Right cardiac atrium (tissue), 5 donors: ENCODE results near the gene SIK2. TPM values are rescaled to one million over a fixed set of nuclear protein-coding genes. Genes with fewer than 3 reads are reported as not detected.

ENCODE experiments used
- ATAC-seq, 2 donors: fragments of 200-7000 bp; cut with Tn5 transposase; one replicate each; pipeline versions ENCODE4 v1.8.0 to v1.9.1; 2020; ENCODE audit warnings: moderate library complexity in 2 of 2, mild to moderate bottlenecking in 1 of 2
- DNase-seq, 3 donors: peaks; one replicate each; pipeline ENCODE4 v3.0.0-alpha.2; 2020
- H3K27ac ChIP-seq: one replicate; pipeline ENCODE4 v1.5.1; 2013; ENCODE audit warnings: mild to moderate bottlenecking, low read length, control low read depth, moderate library complexity
- H3K27me3 ChIP-seq: one replicate; pipeline ENCODE4 v1.6.1; 2013; ENCODE audit not compliant: control insufficient read depth, insufficient read depth
- H3K4me1 ChIP-seq: one replicate; pipeline ENCODE4 v1.6.1; 2013; ENCODE audit warnings: low read length; ENCODE audit not compliant: control insufficient read depth, insufficient read depth
- H3K4me3 ChIP-seq: one replicate; pipeline ENCODE4 v1.5.1; 2013; ENCODE audit warnings: low read length, control low read depth
- H3K9me3 ChIP-seq: one replicate; pipeline ENCODE4 v1.6.1; 2013; ENCODE audit warnings: low read length; ENCODE audit not compliant: control insufficient read depth
- WGBS: extraction: QIAGEN DNeasy Blood & Tissue Kit; methylation state at CpG from one replicate; pipeline ENCODE4 v1.1.7; 2013; 5-methylcytosine and 5-hydroxymethylcytosine counted together
- intact Hi-C, 4 donors: fragments of 100-400 bp; cut with DNase I; formaldehyde crosslinking; loops; one replicate each; pipeline versions ENCODE4 v1.11.0 to v1.14.0; 2022 to 2023
- polyA plus RNA-seq: library from polyadenylated mRNA; stranded (reverse); fragments of 200-250 nt; gene quantifications from one replicate; pipeline ENCODE4 v1.2.3, GENCODE V29; 2013
- total RNA-seq, 4 donors: library from RNA; stranded (reverse); fragmentation: NEBNext Ultra II Directional; extraction: Animal tissue kit (Norgen Biotek cat#: 25700); gene quantifications; one replicate each; pipeline ENCODE4 v1.2.1, GENCODE V29; 2021
- donor health status: healthy with polysubstance abuse.
- donor health status: DM: no; HTN: yes; CAD: no.
- donor health status: DM: no; HTN: no; CAD: no.
- donor health status: DM: no; HTN: yes; CAD: no; lungs with severe emphysema.
- donor health status: DM: yes; HTN: yes; CAD: no.

SIK2 gene
- total and polyA plus RNA-seq, 5 donors, result 7.4 to 51.7 (median 21.5) TPM

DNA sequence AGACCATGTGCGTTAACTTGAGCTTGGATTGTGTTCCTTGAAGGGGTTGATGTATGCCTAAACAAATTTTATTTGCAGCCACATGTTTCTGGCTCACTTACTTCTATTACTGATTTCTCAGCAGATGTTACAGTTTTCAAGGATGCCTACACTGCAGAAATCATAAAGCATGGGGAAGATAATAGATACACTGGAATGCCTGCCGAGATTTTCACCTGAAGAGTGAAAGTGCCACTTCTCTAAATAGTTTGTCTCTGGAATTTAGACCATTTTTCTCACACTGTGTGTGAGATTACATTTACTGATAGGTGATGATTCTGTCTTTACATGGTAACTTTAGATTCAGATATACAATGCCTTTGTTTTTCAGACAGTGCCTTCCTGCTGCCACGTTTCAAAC lies 81.6 kb downstream of the SIK2 start:
- 75% methylated on average over 3 of the region's 3 CpGs for WGBS
- no peaks in the 10 kb centered on the region for H3K9me3 ChIP-seq
- H3K27me3 ChIP-seq, result no peaks in the 10 kb centered on the region
- DNase-seq (no peak), ATAC-seq (no peak)
- H3K4me1 ChIP-seq, result no peaks in the 10 kb centered on the region
- no peak overlapping the region for H3K27ac ChIP-seq
- no peak overlapping the region for H3K4me3 ChIP-seq
- intact Hi-C loops, result no loop called here

GRCh38 chr11:111684251-111684650 lies 82.0 kb downstream of the SIK2 start:
- H3K27me3 ChIP-seq, result no peaks in the 10 kb centered on the region
- DNase-seq, result no peak
- intact Hi-C loops, result no loop called here
- H3K4me3 ChIP-seq, result no peak overlapping the region
- ATAC-seq, result no peak
- 85% methylated on average over 2 of the region's 2 CpGs for WGBS
- no peak overlapping the region for H3K27ac ChIP-seq
- H3K9me3 ChIP-seq, result no peaks in the 10 kb centered on the region
- H3K4me1 ChIP-seq, result no peaks in the 10 kb centered on the region

DNA sequence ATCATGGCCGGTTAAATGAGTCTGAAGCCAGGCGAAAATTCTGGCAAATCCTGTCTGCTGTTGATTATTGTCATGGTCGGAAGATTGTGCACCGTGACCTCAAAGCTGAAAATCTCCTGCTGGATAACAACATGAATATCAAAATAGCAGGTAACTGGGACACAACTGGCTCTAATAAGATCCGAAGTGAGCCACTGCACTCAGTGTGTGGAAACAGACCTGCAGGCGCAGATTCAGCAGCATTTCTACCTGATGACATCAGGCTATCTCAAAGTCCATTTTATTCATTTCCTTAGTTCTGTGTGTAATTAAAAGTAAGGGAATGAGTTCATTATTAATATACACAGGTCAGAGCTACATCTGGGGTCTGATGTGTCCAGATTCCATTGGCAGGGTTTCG lies 85.8 kb downstream of the SIK2 start:
- Histone ChIP-seq H3K27me3 (no peaks in the 10 kb centered on the region), H3K27ac (no peak overlapping the region), H3K4me3 (no peak overlapping the region), H3K9me3 (no peaks in the 10 kb centered on the region), H3K4me1 (peaks cover 1% of the 10 kb centered on the region)
- ATAC-seq (no peak), DNase-seq (no peak)
- intact Hi-C loops, result no loop called here
- WGBS, result 91% methylated on average over 7 of the region's 7 CpGs

GRCh38 chr11:111691176-111691575 lies 88.9 kb downstream of the SIK2 start:
- DNase-seq (no peak), ATAC-seq (no peak)
- Histone ChIP-seq H3K9me3 (no peaks in the 10 kb centered on the region), H3K27ac (no peak overlapping the region), H3K4me1 (peaks cover 3% of the 10 kb centered on the region), H3K27me3 (no peaks in the 10 kb centered on the region), H3K4me3 (no peak overlapping the region)
- intact Hi-C loops, result loop anchor here in 1 of 4 donors (10.0 kb wide), 1 partner anchor 86 kb away; the partner anchor contains the start of gene SIK2
- 95% methylated on average over 2 of the region's 2 CpGs for WGBS

DNA sequence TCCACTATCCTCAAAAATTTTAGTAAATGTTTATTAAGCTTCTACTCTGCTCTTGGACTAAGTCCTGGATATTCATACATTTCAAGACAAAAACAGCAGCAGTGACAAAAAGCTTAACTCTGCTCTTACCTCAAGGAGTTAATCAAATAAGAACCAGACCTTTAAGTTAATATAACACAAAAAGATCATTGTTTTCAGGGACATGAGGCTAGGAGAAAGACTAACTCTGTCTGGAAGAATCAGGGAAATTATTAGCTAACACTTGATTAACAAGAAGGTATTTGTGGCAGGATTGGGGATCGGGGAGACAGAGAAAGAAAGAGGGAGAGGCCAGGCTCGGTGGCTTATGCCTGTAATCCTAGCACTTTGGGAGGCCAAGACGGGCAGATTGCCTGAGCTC lies 89.5 kb downstream of the SIK2 start:
- no peak overlapping the region for H3K27ac ChIP-seq
- 85% methylated on average over 3 of the region's 3 CpGs for WGBS
- intact Hi-C loops, result loop anchor here in 1 of 4 donors (10.0 kb wide), 1 partner anchor 87 kb away; the partner anchor contains the start of gene SIK2

DNA sequence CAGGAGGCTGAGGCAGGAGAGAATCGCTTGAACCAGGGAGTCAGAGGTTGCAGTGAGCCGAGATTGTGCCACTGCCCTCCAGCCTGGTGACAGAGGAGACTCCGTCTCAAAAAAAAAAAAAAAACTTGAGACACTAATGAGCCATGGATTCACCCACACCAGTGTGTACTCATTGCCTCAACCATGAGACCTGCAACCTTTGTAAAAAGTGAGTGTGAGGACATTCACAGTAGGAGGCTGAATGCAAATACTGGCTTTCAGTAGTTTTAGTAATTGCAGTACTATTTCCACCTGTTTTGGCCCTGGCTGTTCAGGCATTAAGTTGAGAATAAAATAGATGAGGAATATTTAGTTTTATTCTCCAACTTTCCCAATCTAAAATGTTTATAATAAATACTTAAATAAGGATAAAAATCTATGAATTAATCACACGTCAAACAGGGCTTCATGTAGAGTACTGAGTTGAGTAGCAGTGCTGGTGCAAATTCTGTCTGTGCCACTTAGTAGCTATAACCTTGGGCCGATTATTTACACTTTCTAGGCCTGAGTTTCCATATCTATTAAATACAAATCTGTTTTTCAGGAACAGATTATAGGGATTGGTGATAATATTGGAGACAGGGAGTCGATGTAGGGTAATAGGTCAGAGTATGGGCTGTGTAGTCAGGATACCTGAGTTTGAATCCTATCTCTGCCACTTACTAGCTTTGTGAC lies 91.1 kb downstream of the SIK2 start:
- Histone ChIP-seq H3K27ac (peak overlapping the region; percentile 37), H3K9me3 (no peaks in the 10 kb centered on the region), H3K4me1 (peaks cover 6% of the 10 kb centered on the region), H3K4me3 (no peak overlapping the region), H3K27me3 (no peaks in the 10 kb centered on the region)
- ATAC-seq (no peak), DNase-seq (no peak)
- intact Hi-C loops, result loop anchor here in 1 of 4 donors (10.0 kb wide), 1 partner anchor 89 kb away; the partner anchor contains the start of gene SIK2
- WGBS, result 79% methylated on average over 6 of the region's 6 CpGs

More for the DNA sequence above, 89.5 kb downstream of the SIK2 start:
- H3K9me3 ChIP-seq, result no peaks in the 10 kb centered on the region
- no peak for ATAC-seq
- H3K4me1 ChIP-seq, result peaks cover 3% of the 10 kb centered on the region
- DNase-seq, result no peak
- H3K4me3 ChIP-seq, result no peak overlapping the region
- H3K27me3 ChIP-seq, result no peaks in the 10 kb centered on the region

DNA sequence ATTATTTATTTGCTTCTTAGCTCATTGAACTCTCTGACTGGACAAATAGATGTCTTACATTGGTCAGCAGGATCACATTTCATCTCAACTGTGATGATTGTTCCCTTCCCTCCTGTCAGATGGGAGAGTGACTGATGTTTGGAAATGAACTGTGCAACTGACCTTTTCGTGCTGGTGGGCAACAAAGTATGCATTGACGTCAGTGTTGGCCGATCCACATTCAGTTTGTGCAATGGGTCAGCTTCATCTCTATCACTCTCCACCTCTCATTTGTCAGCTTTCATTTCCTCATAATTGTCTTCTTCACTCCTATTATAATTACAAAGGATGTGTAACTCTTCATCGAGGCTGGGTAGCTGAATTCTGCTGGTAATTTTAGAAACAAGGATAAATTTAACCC lies 92.6 kb downstream of the SIK2 start:
- no peak overlapping the region for H3K27ac ChIP-seq
- no peaks in the 10 kb centered on the region for H3K9me3 ChIP-seq
- 17% methylated on average over 4 of the region's 4 CpGs for WGBS
- intact Hi-C loops, result loop anchor here in 1 of 4 donors (10.0 kb wide), 1 partner anchor 90 kb away; the partner anchor contains the start of gene SIK2
- DNase-seq, result peak in 1 of 3 donors; percentile 48
- peak; percentile 34 to 89 for ATAC-seq
- H3K4me1 ChIP-seq, result peaks cover 10% of the 10 kb centered on the region
- no peak overlapping the region for H3K4me3 ChIP-seq
- no peaks in the 10 kb centered on the region for H3K27me3 ChIP-seq

GRCh38 chr11:111696556-111696955 lies 94.3 kb downstream of the SIK2 start:
- Histone ChIP-seq H3K4me3 (no peak overlapping the region), H3K4me1 (peaks cover 10% of the 10 kb centered on the region), H3K27ac (no peak overlapping the region), H3K9me3 (no peaks in the 10 kb centered on the region), H3K27me3 (no peaks in the 10 kb centered on the region)
- WGBS, result 53% methylated on average over 1 of the region's 1 CpG
- intact Hi-C loops, result loop anchor here in 1 of 4 donors (10.0 kb wide), 1 partner anchor 92 kb away; the partner anchor contains the start of gene SIK2
- ATAC-seq (no peak), DNase-seq (no peak)

DNA sequence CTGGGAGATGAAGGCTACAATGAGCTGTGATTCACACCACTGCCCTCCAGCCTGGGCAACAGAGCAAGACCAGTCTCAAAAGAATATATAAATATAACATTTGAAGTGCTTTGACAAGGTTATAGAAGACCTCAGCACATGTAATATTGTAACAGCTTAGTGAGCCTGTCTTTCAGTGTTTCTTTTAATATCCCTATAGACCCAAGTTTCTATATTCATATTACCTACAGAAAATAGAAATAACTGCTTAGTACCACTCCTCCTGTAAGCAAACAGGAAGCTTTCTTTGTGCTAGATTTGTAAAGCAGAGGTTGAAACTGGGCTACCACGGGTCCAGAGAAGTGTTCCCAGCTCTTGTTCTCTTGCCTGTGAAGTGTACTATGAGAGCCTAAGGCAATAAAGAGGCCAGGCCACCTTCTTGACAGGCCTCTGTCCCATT lies 95.7 kb downstream of the SIK2 start:
- H3K4me1 ChIP-seq, result peaks cover 9% of the 10 kb centered on the region
- H3K9me3 ChIP-seq, result no peaks in the 10 kb centered on the region
- intact Hi-C loops, result loop anchor here in 1 of 4 donors (10.0 kb wide), 1 partner anchor 93 kb away; the partner anchor contains the start of gene SIK2
- WGBS, result 80% methylated on average over 1 of the region's 1 CpG
- H3K27ac ChIP-seq, result no peak overlapping the region
- no peaks in the 10 kb centered on the region for H3K27me3 ChIP-seq
- H3K4me3 ChIP-seq, result no peak overlapping the region
- DNase-seq (no peak), ATAC-seq (no peak)

GRCh38 chr11:111698852-111699559 lies 96.8 kb downstream of the SIK2 start:
- no peak for DNase-seq
- H3K27me3 ChIP-seq, result no peaks in the 10 kb centered on the region
- H3K4me1 ChIP-seq, result peaks cover 7% of the 10 kb centered on the region
- no peak overlapping the region for H3K27ac ChIP-seq
- no peak for ATAC-seq
- H3K4me3 ChIP-seq, result no peak overlapping the region
- WGBS, result 88% methylated on average over 3 of the region's 3 CpGs
- no peaks in the 10 kb centered on the region for H3K9me3 ChIP-seq
- intact Hi-C loops, result loop anchor here in 1 of 4 donors (10.0 kb wide), 1 partner anchor 94 kb away; the partner anchor contains the start of gene SIK2
